HepG2 (cell line): ENCODE results near the gene ERF. TPM values are rescaled to one million over a fixed set of nuclear protein-coding genes. Genes with fewer than 3 reads are reported as not detected.

Experiments
- FOXC1 ChIP-seq: sonication (generic); formaldehyde crosslinking; IDR thresholded peaks from 2 replicates; pipeline ENCODE4 v1.8.0; 2022; ENCODE audit warnings: mild to moderate bottlenecking, missing genetic modification reagents, borderline replicate concordance
- FOXP4 ChIP-seq: sonication (generic); formaldehyde crosslinking; IDR thresholded peaks from 2 replicates; pipeline ENCODE4 v1.4.0; 2020; ENCODE audit warnings: missing genetic modification reagents
- GMEB2 ChIP-seq: IDR thresholded peaks from 2 replicates; pipeline ENCODE4 v1.6.1; 2016; ENCODE audit warnings: missing biosample characterization, missing genetic modification reagents, low read depth
- IRF1 ChIP-seq: sonication (generic); formaldehyde crosslinking; IDR thresholded peaks from 2 replicates; pipeline ENCODE4 v1.4.0; 2020; ENCODE audit warnings: low read depth, mild to moderate bottlenecking, missing genetic modification reagents
- MATR3 ChIP-seq: sonication (generic); formaldehyde crosslinking; IDR thresholded peaks from 2 replicates; pipeline ENCODE4 v1.4.0; 2020; ENCODE audit warnings: missing genetic modification reagents
- MEF2D ChIP-seq: sonication (generic); formaldehyde crosslinking; IDR thresholded peaks from 2 replicates; pipeline ENCODE4 v1.5.1; 2020; ENCODE audit warnings: mild to moderate bottlenecking, missing genetic modification reagents
- REPIN1 ChIP-seq: sonication (generic); formaldehyde crosslinking; IDR thresholded peaks from 2 replicates; pipeline ENCODE4 v1.8.0; 2022; ENCODE audit warnings: missing genetic modification reagents, low read depth, mild to moderate bottlenecking, borderline replicate concordance
- RNF2 ChIP-seq: fragments of 450-650 bp; conservative IDR thresholded peaks from 2 replicates; pipeline ENCODE4 v1.6.1; 2016; ENCODE audit warnings: low read depth
- SIN3A ChIP-seq: IDR thresholded peaks from 2 replicates; pipeline ENCODE4 v1.6.1; 2011; ENCODE audit warnings: low read depth, mild to moderate bottlenecking, control low read depth, low read length, borderline replicate concordance
- SMC3 ChIP-seq: IDR thresholded peaks from 2 replicates; pipeline ENCODE4 v1.6.1; 2011; ENCODE audit warnings: low read length, improper control_type of control experiment
- SRSF9 ChIP-seq: fragments of 200-400 bp; formaldehyde crosslinking; IDR thresholded peaks from 2 replicates; pipeline ENCODE4 v1.6.1; 2018; ENCODE audit warnings: borderline replicate concordance, mild to moderate bottlenecking, low read depth, low read length; ENCODE audit not compliant: insufficient read depth, poor library complexity, severe bottlenecking
- TAF1 ChIP-seq: sonication (generic); formaldehyde crosslinking; IDR thresholded peaks from 2 replicates; pipeline ENCODE4 v1.4.0; 2020; ENCODE audit warnings: missing genetic modification reagents
- WIZ ChIP-seq: sonication (generic); formaldehyde crosslinking; IDR thresholded peaks from 2 replicates; pipeline ENCODE4 v1.5.1; 2020; ENCODE audit warnings: mild to moderate bottlenecking, missing genetic modification reagents
- ZBTB46 ChIP-seq: sonication (generic); formaldehyde crosslinking; IDR thresholded peaks from 2 replicates; pipeline ENCODE4 v1.4.0; 2020; ENCODE audit warnings: mild to moderate bottlenecking, missing genetic modification reagents, borderline replicate concordance
- ZC3H13 ChIP-seq: sonication (generic); formaldehyde crosslinking; IDR thresholded peaks from 2 replicates; pipeline ENCODE4 v1.8.1; 2023; ENCODE audit warnings: mild to moderate bottlenecking, missing genetic modification reagents, moderate library complexity
- ZEB1 ChIP-seq: IDR thresholded peaks from 2 replicates; pipeline ENCODE4 v1.6.1; 2012; ENCODE audit warnings: mild to moderate bottlenecking, low read depth, inconsistent platforms; ENCODE audit not compliant: insufficient replicate concordance
- ZMAT5 ChIP-seq: sonication (generic); formaldehyde crosslinking; IDR thresholded peaks from 2 replicates; pipeline ENCODE4 v1.5.0; 2020; ENCODE audit warnings: mild to moderate bottlenecking, low read depth, missing genetic modification reagents, borderline replicate concordance
- ZNF230 ChIP-seq: sonication (generic); formaldehyde crosslinking; IDR thresholded peaks from 2 replicates; pipeline ENCODE4 v1.4.0; 2020; ENCODE audit warnings: mild to moderate bottlenecking, missing genetic modification reagents
- ZNF33A ChIP-seq: sonication (generic); formaldehyde crosslinking; IDR thresholded peaks from 2 replicates; pipeline ENCODE4 v1.5.1; 2020; ENCODE audit warnings: missing genetic modification reagents, mild to moderate bottlenecking, moderate library complexity, borderline replicate concordance
- ZNF567 ChIP-seq: sonication (generic); formaldehyde crosslinking; IDR thresholded peaks from 2 replicates; pipeline ENCODE4 v1.8.1; 2023; ENCODE audit warnings: mild to moderate bottlenecking, missing genetic modification reagents, borderline replicate concordance
- ZNF879 ChIP-seq: sonication (generic); formaldehyde crosslinking; IDR thresholded peaks from 2 replicates; pipeline ENCODE4 v1.8.1; 2023; ENCODE audit warnings: missing genetic modification reagents
- ZNF891 ChIP-seq: sonication (generic); formaldehyde crosslinking; IDR thresholded peaks from 2 replicates; pipeline ENCODE4 v1.5.0; 2020; ENCODE audit warnings: mild to moderate bottlenecking, missing genetic modification reagents
- polyA plus RNA-seq, 8 experiments: library from polyadenylated mRNA; depleted of rRNA in 3 of 8; stranded (reverse) in 7 of 8; unstranded in 1 of 8; fragments of >200 nt; fragmentation: Illumina TruSeq in 4 of 8; extraction: Trizol in 4 of 8; gene quantifications; 2 replicates each; pipeline versions ENCODE4 v1.2.1 to v1.2.3, GENCODE V29; 2011 to 2016; ENCODE audit warnings: low read depth in 4 of 8, missing spikeins in 1 of 8, mixed read lengths in 1 of 8; ENCODE audit not compliant: insufficient read depth in 1 of 8
- total RNA-seq, 5 experiments: library from RNA; depleted of rRNA; stranded (reverse); fragments of >200 nt; fragmentation: Illumina TruSeq; extraction: Trizol; gene quantifications; 2 replicates each; pipeline ENCODE4 v1.2.3, GENCODE V29; 2016; ENCODE audit warnings: low read depth in 1 of 5

ERF gene
- total and polyA plus RNA-seq, 2 of the 13 experiments (the other 11 are each of a cell fraction or from before 2014, with no cell fraction given) = 67.1 to 69.9 TPM

GRCh38 chr19:42217520-42218437, 37.1 kb downstream of the ERF start, which contains the start of gene DEDD2 (continued):
- no peak; the same call in 1 of the 2 replicates for TF ChIP-seq FOXP4 (CRISPR knock-in tag)
- TF ChIP-seq ZNF33A (CRISPR knock-in tag) = no peak
- no peak for TF ChIP-seq ZBTB46 (CRISPR knock-in tag)
- TF ChIP-seq TAF1 (CRISPR knock-in tag) = peak; percentile 61; the same call in 1 of the 2 replicates
- TF ChIP-seq SIN3A = peak; percentile 71; the same call in 1 of the 2 replicates
- TF ChIP-seq IRF1 (CRISPR knock-in tag) = no peak
- peak; percentile 14 for TF ChIP-seq ZEB1
- TF ChIP-seq REPIN1 = 0 out of 2 replicates have a peak, but pooled peaks have one; percentile 48
- 0 out of 2 replicates have a peak, but pooled peaks have one; percentile 17 for TF ChIP-seq MEF2D (CRISPR knock-in tag)
- TF ChIP-seq MATR3 (CRISPR knock-in tag) = no peak
- TF ChIP-seq RNF2 = no peak
- no peak for TF ChIP-seq ZNF230 (CRISPR knock-in tag)
- TF ChIP-seq ZNF891 (CRISPR knock-in tag) = peak; percentile 75; the same call in 1 of the 2 replicates
- no peak for TF ChIP-seq ZNF567 (CRISPR knock-in tag)
- TF ChIP-seq GMEB2 = 0 out of 2 replicates have a peak, but pooled peaks have one; percentile 1
- TF ChIP-seq SRSF9 = no peak
- no peak for TF ChIP-seq WIZ (CRISPR knock-in tag)
- TF ChIP-seq ZC3H13 (CRISPR knock-in tag) = peak; percentile 33; the same call in 1 of the 2 replicates
- TF ChIP-seq ZNF879 (CRISPR knock-in tag) = 0 out of 2 replicates have a peak, but pooled peaks have one; percentile 67
- no peak for TF ChIP-seq SMC3
- TF ChIP-seq ZMAT5 = no peak
- TF ChIP-seq FOXC1 (CRISPR knock-in tag) = peak; percentile 69; the same call in 1 of the 2 replicates
